Fibroblast of peridontal ligament (primary cell): ENCODE data around the gene SORCS2.

ENCODE experiments used
- DNase-seq: peaks from one replicate; pipeline ENCODE4 v3.0.0-alpha.2; 2010; ENCODE audit errors: extremely low read depth

The SORCS2 gene

DNA sequence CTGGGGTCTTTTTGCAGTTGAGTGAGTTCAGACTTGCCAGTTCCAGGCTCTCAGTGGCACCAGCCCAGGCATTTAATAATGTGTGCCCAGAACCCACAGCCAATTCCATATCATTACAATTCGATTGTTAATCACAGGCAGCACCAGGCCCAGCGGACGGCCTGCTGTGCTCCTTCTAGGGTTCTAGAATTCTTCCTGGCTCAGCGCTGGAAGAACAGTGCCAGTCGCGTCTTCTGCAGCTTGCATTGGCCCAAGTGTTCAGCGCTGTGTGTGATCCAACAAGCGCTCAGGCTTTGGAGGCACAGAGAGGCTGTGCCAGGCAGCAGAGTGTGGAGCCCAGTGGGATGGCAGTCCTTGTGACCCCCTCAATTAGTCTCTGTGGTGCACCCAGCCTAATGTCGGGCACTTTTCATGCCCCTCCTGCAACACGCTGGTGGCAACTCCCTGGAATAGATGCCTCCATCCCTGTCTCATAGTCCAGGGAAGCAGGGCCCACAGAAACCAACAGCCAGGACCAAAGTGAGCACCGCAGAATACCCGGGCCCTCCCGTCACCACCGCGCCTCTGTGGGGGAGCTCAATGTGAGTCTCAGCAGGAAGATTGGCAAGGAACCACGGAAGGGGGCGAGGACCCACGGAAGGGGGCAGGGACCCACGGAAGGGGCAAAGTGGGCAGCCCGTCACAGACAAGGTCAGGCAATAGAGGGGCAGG is 554.2 kb downstream of the SORCS2 start:
- DNase-seq: no peak

DNA sequence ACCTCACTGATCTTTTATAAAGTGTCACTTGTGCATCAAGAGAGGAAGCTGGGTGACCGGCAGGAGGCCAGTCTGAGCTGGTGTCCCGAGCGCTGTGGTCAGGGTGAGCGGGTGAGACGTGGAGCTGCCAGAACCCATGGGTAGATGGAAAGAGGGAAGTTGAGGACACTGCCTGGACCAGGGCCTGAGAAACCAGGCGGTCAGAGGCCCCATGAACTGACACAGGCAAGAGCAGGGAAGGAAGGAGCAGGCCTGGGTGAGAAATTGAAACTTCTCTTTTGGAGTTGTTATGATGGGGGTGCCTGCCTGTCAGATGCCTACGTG is 554.7 kb downstream of the SORCS2 start:
- no peak for DNase-seq

DNA sequence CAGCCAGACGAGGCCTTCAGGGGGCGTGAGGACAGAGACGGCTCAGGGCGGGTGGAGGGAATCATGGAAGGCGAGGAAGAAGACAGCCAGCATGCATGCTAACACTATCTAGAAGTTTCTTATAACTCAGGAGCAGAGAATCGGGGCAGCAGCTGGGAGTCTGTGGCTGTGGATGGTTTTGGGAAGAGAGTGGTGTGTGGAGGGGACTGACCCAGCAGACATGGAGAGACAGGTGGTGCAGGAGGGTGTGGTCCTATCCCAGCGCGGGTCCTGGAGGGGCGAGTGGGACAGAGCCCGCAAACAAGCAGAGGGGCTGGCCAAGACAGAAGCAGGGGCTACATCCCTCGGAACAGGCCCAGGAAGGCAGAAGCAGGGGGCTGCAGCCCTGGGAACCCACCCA is 555.2 kb downstream of the SORCS2 start:
- no peak for DNase-seq

DNA sequence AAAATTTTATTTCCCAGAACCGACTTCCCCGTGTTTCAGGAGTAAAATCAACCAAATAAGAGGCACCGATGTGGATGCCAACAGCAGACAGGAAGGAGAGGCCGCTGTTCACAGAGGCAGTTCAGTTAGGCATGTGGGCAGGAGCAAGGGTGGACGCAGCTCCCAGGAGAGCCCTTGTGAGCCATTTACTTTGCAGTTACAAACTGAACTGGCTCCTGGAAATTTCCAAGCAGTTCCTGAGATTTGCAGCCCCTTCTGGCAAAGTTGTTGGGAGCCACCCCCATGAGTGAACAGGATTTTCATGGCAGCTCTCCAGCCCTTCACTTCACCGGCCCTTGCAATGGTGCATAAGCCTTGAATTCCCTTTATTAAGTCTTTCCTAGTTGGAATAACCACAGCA is 558.2 kb downstream of the SORCS2 start:
- peak; percentile 21 for DNase-seq

DNA sequence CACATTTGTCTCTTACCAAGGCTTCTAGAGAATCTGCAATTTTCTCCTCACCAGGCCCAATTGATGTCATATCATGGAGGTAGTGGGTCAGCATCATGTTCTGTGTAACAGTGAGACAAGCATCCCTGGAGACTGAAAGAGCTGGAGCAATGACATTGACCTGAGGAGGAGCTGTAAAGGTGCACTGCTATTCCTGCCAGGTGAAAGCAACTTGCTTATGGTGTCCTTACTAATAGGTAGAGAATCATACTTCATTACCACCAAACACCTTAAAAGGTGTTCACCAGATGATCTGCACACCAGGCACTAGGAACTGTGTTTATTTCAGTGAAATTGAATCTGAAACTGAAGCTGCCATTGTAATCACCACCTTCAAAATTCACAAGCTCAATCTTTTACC is 558.6 kb downstream of the SORCS2 start:
- DNase-seq: no peak

DNA sequence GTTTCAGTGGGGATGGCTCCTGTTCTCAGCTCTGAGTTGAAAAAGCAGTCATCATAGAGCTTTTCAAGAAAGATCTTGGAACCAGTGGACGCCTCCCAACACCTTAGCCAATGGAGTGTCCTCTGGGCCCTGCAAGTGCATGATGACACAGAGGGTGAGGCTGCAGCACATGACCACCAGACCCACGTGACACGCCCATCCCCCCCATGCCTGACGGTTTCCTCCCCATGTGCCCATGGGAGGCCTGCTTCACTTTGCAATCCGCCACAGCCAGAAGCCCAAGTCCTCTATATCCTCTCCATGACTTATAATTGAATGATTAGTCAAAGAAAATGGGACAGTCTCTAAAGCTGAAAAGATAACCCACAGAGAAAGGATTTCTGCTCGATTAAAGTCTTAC is 560.3 kb downstream of the SORCS2 start:
- DNase-seq: no peak

DNA sequence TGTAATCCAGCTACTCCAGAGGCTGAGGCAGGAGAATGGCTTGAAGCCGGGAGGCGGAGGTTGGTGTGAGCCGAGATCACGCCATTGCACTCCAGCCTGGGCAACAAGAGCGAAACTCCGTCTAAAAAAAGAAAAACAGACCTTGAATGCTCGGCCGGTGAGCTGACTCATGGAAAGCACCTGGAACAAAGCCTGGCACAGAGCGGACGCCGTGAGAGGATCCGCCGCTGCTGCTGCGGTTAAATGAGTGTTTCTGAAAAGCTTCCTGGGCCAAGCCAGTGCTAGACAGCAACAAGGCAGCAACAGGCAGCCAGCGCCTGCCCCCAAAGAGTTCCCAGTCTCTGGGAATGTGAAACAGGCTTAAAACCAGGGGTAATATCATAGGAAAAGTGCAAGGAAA is 560.9 kb downstream of the SORCS2 start:
- DNase-seq: no peak

DNA sequence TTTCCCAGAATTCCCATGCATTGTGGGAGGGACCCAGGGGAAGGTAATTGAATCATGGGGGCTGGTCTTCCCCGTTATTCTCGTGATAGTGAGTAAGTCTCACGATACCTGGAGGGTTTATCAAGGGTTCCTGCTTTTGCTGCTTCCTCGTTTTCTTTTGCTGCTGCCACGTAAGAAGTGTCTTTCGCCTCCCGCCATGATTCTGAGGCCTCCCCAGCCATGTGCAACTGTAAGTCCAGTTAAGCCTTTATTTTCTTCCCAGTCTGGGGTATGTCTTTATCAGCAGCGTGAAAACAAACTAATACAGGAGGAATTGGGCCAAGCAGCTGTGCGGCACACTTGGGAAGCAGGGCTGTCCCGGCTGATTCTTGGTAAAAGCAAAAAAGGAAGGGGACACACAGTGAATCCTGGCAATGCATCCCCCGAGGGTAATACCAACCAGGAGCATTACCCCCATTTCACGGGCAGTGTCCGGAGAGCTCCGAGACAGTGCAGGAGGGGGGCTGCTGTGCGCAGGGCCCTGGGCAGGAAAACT is 561.7 kb downstream of the SORCS2 start:
- no peak for DNase-seq

DNA sequence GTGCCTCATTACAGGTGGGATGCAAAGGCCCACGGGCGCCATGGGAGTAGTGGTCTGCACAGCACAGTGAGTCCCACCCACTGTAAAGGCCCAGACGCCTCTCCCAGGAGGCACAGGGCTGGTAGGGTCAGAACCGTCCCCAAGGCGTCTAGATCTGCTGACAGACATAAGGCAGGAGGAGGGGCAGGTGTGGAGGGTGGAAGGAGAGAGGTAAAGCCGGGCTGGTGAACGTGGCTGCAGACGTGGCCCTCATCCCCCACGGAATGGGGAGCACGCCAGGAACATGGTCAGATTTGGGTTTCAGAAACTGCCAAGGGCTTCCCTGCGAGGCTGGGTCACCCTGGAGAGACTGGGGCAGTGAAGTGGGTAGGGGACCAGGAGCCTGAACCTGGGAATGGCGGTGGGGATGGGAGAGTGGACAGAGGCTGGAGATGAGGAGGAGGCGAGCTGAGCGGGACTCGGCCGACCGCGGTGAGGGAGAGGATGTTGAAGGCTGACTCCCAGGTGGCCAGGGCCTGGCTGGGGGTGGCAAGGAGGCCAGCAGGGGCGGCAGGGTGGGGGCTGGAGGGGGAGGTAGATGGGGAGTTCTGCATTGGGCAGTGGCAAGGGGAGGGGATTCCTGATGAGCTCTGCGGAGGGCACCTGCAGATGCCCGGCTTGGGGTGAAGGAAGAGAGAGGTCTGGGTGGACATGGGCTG is 562.4 kb downstream of the SORCS2 start:
- DNase-seq: no peak

DNA sequence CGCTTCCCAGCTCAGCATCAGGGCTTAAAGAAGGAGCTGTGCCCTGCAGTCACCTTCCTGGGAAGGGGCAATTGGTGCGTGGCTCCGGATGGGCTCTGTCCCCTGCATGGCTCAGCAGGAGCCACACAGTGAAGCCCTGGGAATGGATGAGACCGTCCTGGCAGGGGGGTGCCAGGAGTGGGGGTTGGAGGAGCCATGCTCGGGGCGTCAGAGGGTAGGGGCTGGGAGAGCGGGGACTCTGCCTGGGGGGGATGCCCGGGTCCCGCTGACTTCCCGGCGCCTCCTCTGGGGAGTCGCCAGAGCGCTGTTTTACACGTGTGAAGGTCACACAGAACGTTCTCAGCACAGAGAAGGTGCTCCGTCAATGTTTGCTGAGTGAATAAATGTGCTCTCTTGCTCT is 563.2 kb downstream of the SORCS2 start:
- no peak for DNase-seq

DNA sequence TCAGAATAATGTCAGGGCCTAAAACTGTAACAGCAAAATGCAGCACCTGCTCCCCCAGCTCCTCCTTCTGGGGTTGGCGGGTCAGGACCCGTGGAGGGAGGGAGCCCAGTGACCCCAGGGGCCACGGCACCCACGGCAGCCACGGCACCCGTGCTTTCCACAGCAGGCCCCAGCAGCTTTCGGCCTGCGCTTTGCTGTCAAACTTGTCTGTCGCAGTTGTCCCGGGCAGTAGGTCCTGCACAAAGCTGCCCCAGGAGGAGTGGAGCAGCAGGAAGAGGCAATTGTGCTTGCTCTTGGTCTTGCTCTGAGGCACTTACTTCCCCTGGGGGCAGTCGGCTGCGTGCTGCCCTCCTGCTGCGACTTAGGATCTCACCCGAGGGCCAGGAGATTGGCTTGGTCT is 563.7 kb downstream of the SORCS2 start:
- no peak for DNase-seq

DNA sequence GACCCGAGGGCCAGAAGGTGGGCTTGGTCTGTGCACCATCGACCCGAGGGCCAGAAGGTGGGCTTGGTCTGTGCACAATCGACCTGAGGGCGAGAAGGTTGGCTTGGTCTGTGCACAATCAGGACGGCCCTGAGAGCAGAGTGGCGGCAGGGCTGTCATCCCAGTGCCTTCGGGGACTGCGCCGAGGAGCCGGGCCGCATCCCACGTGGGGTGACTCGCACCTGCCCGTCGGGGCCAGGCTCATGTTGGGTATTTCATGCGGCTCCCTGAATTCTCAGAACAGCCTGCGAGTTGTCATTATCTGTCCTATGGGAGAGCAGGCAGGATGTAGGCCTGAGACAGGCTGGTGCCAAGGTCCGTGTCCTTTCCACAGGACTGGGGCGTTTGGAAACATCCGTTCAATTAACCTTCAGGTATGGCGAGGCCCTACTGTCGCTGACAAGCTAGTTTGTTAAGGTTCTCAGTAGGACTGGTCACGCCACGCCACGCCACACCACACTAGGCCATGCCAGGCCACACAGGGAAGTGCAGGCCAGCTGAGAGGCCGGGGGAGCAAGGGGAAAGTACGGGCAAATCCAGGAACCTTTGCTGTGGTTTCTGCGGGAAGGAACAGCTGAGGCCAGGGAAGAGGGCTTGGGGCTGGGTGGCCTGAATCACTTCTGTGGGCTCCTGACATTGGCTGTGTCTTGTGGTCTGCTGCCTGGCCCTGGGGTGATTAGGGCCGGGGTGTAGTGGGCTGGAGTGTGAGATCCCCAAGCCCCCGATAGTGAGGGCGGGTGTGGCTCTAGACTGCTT is 564.4 kb downstream of the SORCS2 start:
- DNase-seq: no peak

DNA sequence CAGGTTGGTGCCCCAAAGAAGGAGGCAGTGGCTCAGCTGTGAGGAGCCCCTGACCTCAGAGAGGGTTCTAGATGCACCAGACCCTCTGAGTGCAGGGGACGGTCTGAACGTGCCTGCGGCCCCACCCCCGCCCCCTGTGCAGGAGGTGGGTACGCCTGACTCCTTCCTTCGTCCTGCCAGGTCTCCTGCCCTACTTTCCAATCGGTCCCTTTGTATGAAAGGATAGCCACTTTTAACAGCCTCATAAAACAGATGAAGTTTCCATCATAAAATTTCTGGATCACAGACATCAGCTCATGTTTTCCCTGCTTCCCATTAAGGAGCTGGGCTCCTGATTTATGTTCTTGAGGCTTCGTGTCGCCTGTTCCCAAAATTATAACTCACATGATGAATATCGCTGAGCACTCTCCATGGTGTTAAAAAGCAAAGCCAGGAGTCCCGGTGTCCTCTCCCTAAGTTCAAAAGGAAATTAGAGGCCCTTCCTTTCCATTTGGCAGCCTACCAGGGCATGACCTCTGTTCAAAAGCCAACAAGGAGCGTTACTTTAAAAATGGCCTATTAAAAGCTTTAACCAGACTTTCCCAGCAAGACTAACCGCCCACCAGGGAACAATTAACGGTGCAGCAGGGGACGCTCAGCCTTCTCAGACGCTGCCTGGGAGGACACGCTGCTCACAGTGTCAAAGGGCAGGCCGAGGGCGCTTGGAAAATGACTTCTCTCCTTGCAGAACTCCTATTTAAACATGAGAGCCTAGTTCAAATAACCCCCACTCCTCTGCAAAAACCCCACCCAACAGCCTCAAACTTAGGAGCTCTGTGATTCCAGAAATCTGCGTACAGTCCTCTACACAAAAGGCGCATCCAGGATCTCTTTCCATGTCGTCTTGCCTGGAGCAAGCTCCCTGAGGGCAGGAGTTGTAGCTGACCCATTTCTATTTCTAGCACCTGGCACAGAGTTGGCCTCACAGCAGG is 565.4 kb downstream of the SORCS2 start:
- DNase-seq: no peak

DNA sequence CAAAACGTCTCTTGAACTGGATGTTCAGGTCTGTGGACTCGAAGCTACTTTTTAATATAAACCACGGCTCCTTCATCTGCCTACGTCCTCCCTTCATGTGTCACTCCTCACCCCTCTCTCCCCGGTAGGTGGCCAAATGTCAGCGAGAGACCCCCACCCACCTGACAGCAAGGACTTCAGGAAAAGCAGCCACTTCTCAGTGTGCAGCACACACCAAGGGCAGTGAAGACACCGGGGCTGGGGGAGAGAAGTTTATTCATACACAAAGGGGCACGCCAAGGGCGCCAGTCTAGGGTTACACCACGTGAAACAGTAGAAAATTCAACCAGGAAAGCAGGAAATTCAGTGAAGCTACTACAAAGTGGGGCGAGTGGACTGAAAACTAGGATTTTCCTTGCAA is 566.1 kb downstream of the SORCS2 start:
- no peak for DNase-seq

DNA sequence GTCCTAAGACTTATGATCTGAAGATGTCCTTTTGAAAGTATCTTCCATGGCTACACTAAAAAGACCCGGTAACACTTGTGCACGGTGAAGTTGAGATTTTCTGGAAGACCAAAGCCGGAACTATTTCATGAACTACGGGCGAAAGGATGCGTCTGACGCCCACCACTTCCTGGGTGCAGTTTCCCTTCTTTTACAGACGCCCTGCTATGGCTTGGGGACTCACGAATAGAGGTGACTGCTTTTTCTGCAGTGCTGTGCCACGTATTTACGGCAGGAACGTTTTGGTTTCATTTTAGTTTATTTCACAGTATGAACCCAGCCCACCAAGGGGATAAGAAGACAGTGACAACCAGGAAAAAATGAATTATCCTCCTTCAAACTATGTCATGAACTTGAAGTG is 566.9 kb downstream of the SORCS2 start:
- no peak for DNase-seq

DNA sequence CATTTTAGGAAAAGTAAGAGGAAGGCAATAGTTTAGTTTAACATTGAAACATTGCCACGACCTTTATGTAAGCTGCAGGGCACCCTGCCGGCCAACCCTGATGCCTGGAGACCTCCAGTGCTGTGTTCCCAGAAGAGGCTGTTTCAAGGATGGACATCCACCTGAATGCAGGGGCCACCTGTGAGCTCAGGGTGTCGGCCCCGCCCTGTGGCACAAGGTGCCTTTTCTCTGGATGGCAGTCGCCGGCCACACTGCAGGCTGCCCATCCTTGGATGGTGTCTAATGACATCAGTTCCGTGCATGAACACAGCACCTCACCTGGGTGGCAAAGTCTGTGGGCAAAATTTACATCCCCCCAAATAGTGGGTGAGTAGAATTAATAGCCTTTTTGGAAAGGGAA is 567.3 kb downstream of the SORCS2 start:
- DNase-seq: no peak

DNA sequence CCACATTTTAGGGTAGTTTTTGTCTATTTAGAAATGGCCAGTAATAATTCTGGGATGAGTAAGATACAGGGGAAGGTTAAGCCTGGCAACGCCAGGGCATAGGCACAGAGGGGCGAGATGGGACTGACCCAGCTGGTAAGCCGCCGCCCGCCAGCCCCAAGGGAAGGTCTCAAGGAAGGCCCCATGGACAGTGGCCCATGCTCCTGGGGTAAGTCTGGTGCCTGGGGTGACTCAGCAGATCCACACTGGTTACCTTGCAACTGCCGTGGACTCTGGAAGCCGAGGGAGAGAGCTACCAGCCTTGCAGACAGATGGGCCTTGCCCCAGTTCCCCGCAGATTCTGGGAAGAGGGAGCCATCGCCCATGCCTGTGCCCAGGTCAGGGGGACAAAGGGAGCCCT is 567.9 kb downstream of the SORCS2 start:
- DNase-seq: no peak

DNA sequence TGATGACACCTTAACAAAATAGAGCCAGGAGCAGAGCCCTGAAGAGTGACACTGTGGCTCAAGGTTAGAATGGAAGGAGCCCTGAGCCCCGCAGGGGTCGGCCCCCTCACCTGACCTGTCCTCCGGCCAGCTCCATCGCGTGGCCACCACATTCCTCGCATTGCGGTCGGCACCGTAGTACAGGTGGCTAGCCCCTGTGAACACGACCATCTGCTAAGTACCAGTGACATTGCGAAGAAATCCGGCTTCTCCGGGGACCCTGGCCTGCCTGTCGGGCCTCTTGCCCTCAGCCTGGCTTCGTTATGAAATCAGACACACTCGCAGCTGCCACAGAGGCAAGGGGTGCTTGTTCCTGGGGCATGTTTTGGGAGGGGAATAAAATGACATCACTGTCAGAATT is 568.4 kb downstream of the SORCS2 start:
- DNase-seq: no peak

DNA sequence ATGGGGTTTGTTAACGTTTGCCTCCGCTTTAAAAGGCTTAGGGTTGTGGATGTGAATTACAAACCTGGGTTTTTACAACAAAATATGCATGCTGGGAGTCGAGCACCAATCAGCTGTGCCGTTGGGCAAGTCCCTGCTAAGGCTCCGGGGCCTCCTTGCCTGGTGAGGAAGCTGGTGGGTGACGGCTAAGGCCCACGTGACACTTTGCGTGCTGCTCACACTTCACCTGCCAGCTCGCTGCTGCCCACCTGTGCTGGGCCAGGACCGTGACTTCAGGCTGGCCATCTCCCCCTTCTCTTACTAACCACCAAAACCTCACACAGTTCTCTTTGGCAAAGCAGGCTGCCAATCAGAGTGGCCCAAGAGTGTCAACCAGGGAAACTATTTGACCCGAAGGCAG is 569.0 kb downstream of the SORCS2 start:
- DNase-seq: no peak

DNA sequence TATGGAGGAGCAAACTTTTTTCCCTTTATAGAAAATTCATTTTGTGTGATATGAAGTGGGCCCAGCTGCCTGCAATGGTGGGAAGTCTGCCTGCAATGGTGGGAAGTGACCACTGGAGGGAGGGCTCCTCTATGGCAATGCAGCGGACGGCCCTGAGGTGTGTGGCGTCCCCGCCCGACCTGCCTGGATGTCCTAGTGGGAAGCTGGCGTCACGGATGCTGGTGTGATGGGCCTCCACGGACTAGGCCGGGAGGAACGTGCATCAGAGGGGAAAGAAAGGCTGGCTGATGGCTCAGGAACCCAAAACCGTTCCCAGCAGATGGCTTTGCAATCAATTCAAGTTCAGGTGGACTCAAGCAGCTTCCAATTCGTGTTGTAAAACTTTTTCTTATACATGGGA is 569.4 kb downstream of the SORCS2 start:
- peak; percentile 14 for DNase-seq

DNA sequence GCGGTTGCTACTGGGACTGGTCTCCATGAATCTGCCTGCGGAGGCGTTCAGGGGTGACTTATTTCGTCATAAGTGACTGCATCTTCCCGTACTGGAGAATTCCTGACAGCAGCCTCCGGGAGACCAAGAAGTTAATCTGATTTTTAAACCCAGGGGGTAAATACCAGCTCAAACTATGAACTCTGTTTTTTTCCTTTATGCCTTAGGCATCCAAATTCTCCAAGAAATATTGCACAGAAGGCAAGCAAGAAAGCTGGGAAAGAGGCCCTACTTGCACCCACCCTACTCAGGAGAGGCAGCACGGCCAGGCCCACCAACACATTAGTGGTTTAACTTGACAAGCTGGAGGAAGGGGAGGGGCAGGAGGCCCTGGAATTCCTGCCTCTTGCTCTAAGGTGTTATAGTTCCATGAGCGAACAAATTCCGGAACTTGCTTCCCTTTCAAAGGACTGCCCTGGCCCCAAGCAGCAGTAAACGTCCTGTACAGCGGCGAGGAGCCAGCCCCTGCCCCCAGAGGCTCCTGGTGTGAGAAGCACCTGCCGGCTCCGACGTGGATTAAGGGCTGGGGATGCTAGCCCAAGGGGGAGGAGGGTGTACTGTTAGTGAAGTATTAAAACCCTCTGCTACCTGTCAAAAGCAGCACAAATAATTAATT is 570.2 kb downstream of the SORCS2 start:
- DNase-seq: no peak
